Inflammatory macrophage treated with lipopolysaccharide for 4 hours (primary cell): Measurements from ENCODE around the gene RPS19BP1.
A peak's percentile ranks its signal among the peaks of the same experiment; 100 is the strongest.
"Not testable (repeated sequence)": the region's sequence is repeated elsewhere in the genome, so short reads cannot be mapped to it uniquely, and the experiment has no call there.

ENCODE experiments used
- DNase-seq: peaks from one replicate; pipeline ENCODE4 v3.0.0-alpha.2; 2020

Gene RPS19BP1

DNA sequence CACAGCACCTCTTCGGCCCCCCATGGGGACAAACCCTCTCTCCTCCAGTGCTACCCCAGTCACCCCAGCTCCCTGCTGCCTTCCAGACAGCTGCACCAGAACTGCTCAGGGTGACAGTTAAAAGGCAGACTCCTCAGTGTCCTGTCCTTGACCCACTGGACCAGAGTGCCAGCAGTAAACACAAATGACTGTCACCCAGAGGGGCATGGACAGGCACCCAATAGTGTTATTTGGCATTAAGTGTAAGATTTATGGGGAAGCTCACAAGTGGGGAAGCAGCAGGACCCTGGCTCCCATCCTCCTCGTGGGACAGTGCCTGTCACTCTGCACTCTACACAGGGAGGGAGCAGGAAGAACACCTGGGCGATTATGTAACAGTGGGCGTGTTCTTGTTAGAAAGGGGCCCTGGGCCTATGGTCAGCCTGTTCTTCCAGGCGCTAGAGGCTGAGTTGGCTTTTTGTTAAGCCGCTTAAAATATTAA, 5.0 kb downstream of the RPS19BP1 start:
- DNase-seq: no peak

DNA sequence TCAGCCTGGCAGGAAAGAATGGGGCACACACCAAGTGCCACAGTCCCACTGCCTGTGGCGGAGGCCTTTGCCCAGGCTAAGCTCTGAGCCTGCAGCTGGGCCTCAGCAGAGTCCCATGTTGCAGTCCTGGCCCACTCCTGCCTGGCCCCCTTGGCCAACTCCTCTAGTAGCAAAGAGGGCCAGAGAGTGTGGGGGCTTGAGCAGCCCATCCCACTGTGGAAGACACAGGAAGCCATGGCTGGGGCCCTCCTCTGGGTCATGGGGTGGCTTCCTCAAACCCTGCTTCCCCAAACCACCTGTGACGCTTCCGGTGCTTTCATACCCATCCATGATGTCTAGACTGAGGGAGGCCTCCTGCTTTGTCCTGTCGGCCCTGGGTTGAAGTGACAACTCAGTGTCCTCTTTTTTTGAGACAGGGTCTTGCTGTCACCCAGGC, 5.8 kb downstream of the RPS19BP1 start:
- peak; percentile 24 for DNase-seq

DNA sequence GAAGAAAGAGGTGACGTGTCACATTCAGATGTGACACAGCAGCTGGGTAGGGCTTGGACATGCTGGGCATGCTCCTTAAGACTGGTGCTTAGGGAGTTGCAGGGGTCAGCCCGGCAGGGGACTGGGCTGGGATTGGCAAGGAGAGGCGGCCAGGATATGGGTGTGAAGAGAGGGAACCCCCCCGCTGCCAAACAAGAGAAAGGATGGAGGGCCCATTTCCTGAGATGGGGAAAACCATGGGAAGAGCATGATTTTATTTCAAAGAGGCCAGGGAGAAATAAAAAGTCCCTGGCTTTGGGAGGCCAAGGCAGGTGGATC, 6.9 kb downstream of the RPS19BP1 start:
- DNase-seq: no peak

DNA sequence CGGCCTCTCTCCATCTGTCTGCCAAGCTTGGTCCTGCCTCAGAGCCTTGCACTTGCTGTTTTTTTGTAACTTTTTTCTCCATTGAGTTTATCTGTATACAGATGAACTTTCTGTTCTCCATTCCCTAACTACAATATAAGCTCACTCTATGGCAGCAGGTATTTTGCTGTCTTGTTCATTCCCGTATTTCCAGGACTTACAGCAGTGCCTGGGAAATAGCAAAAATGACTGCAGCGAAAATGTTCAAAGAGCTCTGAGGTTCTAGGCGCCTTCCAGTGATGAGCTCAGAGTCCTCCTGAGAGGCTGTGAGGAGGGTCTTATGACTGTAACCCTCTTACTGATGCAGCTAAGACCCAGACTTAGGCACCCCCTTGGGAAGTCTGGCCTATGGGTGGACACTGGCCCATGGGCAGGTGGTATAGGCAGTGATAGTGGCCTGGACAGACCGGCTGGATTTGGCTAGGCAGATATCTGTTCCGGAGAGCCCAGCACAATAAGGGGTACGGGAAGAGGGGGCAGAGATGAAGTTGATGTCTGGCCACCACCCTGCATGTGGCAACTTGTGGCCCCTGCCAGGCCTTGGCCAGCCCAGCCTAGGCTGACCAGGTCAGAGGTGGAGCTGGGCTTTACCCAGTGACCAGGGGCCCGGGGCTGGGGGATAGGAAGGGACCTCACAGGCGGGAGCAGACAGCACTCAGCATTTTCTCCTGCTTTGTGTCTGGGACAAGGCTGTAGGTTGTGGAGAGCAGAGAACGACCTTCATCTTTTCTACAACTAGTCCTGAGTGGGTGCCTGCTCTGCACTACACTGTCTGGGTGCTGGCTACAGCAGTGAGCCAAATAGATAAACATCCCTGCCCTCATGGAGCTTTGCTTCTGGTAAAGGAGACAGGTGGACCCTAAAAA, 7.5 kb downstream of the RPS19BP1 start:
- no peak for DNase-seq

DNA sequence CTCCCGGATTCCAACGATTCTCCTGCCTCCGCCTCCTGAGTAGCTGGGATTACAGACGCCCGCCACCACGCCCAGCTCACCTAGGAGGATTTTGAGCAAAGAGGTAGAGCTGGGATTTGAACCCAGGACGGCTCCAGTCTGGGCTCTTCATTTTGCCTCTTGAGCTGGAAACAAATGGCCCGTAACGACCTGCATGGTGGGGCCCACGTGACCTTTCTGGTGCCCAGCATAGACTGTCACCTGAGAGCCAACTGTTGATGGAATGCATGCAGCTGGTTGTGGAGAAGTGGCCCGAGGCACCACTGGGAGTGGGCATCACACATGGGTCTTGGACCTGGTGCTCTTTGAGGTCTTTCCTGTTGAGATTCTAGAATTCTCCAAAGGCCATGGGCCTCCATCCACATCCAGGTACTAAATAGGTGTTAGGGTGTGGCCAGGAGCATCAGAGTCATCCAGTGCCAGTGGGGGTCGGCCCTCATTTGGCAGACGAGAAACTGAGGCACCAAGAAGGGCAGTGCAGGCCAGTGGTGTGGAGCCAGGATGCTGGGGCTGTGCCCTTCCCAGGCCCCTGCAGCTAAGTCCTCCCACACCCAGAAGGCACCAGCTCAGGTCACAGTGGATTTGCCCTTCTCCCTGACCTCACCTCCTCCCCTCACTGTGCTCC, 8.3 kb downstream of the RPS19BP1 start:
- no peak for DNase-seq

DNA sequence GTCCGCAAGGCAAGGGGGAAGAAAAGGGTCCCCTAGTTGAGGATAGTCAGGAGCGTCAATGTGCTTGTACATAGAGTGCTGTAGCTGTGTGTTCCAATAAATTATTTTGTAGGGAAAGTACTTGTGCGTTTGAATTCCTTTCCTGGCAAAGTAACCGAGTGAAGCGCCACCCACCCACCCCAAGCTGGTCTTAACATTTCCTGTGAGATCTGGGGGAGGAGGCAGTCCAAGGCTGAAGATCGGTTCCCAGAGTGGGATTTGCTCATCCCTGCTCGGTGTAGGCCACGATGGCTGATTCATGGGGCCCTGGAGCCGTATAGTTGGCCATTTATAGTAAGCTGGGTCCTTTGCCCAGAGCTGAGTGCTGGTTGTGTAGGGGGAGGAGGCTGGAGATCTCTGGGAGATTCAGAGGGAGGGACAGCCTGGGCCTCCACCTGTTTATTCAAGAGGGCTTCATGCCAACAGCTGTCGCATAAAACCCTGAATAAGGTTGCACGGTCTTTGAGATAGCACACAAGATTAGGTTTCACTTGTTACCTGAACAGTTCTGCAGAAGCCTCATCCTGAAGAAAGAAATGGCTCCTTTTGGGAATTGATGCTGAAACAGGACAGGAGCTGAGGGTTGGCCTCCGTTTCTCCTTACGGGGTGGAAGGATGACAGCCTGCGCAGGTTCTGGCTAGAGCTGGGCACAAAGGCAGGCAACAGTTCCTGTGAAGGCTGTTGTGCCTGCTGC, 9.8 kb downstream of the RPS19BP1 start:
- no peak for DNase-seq

DNA sequence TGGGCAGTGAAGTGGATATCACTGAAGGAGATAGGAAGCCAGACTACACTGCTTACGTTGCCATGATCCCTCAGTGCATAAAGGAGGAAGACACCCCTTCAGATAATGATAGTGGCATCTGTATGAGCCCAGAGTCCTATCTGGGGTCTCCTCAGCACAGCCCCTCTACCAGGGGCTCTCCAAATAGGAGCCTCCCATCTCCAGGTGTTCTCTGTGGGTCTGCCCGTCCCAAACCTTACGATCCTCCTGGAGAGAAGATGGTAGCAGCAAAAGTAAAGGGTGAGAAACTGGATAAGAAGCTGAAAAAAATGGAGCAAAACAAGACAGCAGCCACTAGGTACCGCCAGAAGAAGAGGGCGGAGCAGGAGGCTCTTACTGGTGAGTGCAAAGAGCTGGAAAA, 10.5 kb downstream of the RPS19BP1 start:
- DNase-seq: not testable (repeated sequence)

DNA sequence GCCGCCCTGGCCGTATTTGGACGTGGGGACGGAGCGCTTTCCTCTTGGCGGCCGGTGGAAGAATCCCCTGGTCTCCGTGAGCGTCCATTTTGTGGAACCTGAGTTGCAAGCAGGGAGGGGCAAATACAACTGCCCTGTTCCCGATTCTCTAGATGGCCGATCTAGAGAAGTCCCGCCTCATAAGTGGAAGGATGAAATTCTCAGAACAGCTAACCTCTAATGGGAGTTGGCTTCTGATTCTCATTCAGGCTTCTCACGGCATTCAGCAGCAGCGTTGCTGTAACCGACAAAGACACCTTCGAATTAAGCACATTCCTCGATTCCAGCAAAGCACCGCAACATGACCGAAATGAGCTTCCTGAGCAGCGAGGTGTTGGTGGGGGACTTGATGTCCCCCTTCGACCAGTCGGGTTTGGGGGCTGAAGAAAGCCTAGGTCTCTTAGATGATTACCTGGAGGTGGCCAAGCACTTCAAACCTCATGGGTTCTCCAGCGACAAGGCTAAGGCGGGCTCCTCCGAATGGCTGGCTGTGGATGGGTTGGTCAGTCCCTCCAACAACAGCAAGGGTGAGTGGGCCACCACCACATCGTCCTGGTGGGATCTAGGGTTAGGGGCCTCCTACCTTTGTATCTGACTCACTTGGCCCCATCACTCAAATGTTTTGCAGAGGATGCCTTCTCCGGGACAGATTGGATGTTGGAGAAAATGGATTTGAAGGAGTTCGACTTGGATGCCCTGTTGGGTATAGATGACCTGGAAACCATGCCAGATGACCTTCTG, 11.3 kb downstream of the RPS19BP1 start:
- DNase-seq: peak; percentile 89

DNA sequence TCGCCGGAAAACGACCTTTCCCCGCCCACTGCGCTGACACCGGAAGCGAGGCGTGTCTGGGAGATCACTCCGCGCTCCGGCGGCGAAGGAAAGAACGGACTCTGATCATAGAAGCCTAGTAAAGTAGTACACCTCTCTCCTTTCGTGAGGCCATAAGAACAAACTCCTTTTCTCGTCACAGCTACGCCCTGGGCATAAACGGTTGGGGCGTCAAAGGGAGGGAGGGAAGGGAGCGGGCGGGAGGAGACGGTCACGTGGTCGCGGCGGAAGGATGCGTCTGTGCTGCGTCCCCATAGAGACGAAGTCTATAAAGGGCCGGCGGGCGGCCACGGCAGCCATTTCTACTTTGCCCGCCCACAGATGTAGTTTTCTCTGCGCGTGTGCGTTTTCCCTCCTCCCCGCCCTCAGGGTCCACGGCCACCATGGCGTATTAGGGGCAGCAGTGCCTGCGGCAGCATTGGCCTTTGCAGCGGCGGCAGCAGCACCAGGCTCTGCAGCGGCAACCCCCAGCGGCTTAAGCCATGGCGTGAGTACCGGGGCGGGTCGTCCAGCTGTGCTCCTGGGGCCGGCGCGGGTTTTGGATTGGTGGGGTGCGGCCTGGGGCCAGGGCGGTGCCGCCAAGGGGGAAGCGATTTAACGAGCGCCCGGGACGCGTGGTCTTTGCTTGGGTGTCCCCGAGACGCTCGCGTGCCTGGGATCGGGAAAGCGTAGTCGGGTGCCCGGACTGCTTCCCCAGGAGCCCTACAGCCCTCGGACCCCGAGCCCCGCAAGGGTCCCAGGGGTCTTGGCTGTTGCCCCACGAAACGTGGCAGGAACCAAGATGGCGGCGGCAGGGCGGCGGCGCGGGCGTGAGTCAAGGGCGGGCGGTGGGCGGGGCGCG, 12.1 kb downstream of the RPS19BP1 start, which contains the start of gene ATF4:
Gene ATF4 (plus strand): TSS at position 337 of the 880 bp plus-strand sequence. CDS start 884 bp downstream, outside the sequence.
- DNase-seq: peak; percentile 91

DNA sequence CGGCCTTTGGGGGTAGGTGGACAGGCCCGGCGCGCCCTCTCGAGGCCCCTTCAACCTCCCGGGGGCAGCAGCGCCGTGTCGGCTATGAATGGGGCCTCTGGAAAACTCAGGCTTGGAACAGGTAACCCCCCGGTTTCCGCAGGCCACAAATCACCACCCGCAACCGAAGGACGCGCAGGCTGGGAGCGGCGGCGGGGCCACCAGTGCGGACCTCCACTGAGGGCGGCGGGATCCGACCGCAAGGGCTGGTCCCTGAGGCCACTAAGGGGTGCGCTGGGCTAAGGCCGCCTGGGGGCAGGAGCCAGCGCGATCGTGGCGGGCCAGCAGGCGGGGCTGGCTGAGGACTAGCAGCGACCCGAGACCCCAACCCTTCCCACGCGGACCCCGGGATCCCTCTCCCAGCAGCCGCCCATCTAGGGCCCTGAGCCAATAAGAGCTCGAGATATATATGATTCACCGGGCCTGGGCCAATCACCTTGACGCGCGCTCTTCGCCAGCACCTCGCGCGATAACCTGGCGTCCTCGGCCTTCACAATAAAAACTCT, 12.8 kb downstream of the RPS19BP1 start:
- peak; percentile 99 for DNase-seq

DNA sequence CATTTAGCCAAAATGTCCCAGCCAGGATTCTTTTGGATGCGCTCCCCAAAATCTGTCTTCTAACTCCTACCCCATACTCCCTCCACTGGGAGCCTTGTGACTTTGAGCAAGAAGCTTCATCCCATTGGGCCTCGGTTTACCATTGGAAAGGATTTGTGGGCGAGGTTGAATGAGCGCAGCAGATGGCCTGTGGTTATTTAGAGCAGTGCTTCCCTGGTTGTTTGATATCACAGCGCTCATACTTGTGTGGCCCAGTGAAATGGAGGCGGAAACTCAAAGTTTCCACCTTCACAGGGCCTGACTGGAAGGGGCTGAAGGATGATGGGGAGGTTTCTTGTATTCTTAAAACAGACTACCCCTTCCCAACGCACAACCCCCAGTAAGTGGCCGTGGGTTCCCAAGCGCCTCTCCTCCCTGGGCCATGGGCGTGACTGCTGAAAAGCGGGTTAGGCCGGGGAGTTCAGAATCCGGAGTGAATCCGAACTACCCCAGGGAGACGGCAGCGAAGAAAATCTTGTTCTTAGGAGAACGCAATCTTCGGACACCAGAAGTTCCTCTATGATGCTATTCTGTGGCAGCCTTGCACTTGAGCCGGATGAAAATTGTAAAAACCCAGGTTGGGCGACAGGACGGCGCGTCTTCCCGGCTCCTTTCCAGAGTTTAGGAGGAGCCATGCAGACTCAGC, 13.4 kb downstream of the RPS19BP1 start:
- DNase-seq: no peak

DNA sequence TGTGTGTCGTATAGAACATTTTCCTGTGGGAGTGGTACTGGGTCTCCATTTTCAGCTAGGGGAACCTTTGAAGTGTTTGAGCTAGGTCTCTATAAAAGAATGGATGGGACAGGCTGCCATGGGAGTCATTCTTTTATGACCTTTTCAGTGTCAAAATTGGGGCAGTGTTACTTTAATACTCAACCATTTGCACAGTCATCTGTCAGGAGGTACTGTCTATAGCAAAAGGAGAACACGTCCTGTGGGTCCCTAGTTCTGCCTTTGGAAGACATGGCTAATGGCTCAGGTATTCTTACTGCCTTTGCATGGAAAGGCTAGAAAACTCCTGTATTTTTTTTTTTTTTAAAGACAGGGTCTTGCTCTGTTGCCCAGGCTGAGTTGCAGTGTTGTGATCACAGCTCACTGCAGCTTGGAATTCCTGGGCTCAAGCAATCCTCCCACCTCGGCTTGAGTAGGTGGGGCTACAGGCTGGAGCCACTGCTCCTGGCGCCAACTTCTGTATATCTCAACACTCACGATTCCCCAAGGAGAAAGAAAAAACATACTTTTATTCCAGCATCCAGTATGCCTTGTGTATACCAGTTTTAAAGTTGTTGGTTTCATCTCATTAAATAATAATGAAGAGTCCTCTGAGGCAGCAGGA, 14.3 kb downstream of the RPS19BP1 start:
- DNase-seq: peak; percentile 47

DNA sequence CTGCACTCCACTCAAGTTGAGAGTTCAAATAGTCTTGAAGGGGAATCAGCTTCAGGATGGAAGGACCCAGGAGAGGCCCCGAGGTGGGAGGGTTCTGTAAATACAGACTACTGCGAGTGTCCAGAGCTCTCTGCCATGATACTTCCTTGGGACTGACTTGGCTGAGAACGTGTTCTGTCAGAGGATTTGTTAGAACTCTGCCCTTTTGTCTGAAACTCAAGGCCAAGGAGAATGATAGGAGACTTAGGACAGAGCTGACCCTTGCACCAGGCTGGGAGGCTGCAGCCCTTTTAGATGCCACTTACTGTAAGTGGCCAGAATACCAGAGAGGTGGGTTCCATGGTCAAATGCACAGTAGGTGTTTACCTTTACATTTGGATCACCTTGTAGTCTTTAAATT, 15.1 kb downstream of the RPS19BP1 start:
- DNase-seq: no peak

DNA sequence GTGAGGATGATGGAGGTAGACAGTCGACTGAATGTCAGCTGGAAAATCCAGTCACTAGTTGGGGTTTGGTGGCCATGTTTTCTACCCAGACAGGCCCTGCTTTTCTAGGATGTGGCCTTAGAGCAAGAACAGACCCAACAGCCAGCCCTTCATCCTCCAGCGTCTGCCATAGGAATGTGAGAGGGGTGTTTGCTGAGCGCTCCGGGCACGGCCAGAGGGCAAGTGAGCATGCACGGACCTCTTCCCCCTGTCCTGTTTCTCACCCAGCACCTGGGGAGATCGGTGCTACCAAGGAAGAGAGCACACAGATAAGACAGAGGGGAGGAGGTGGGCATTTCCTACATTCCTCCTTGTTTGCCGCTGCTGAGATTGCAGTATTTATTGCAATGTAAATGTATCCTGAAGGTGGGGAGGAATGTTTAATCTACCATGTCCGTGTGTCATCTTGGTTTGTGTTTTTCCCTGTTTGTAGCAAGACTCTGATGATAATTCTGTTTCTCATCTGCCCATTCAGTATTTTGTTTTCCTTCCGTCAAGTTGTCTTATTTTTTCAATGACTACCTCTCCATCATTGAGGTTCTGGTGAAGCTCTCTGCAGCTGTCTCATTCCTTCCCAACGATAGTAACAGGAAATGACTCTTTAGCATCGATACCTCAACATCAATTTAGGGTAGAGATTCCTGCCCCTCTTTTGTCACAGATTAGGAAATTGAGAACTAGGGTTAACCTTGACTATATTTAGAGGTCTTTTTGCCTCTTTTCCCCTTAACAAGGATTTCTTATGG, 17.1 kb downstream of the RPS19BP1 start:
- no peak for DNase-seq

DNA sequence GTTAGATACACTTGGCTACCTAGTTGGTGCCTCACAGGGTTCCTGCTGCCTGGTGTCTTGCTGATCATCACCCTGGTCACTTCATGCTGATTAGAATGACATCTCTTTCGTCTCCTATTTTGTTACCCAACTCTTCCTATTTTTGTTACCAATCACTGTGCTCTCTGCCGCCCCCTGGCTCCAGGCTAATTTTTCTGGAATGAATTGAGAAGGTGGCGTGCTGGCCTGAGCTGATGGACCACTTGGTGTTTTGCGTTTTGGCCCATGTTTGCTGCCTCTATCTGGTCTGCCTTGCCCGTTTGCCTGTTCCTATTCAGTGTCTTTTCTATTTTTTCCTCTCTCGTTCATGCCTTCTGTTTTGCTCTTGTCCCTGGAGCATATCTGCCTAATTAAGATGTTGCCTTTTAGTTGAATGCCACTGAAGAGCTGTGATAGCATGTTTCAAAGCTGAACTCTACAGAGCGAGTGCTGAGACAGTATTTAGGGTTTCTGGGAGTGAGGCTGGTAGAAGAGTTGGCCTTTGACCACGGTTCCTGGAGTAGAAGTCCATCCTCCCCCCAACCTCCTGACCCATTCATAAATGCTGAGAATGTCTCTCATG, 18.1 kb downstream of the RPS19BP1 start:
- peak; percentile 73 for DNase-seq

DNA sequence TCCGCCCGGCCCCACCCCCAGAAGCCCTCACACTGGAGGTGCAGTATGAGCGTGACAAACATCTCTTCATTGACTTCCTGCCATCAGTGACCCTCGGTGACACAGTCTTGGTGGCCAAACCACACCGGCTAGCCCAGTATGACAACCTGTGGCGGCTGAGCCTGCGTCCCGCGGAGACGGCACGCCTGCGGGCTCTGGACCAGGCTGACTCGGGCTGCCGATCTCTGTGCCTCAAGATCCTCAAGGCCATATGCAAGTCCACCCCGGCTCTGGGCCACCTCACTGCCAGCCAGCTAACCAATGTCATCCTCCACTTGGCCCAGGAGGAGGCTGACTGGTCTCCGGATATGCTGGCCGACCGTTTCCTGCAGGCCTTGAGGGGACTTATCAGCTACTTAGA, 18.8 kb downstream of the RPS19BP1 start:
- DNase-seq: no peak

DNA sequence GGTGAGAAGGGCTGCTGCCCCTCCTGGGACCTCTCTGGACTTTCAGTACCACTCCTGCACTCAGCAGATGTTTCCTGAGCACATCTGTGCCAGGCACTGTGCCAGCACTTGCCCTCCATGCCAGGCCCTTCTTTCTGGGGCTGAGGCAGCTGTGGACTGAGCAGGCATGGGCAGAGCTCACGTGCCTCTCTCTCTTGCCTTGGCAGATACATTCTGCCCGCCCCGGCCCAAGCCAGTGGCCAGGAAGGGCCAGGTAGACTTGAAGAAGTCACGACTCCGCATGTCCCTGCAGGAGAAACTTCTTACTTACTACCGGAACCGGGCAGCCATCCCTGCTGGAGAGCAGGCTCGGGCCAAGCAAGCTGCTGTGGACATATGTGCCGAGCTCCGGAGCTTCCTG, 20.5 kb downstream of the RPS19BP1 start:
- DNase-seq: no peak

DNA sequence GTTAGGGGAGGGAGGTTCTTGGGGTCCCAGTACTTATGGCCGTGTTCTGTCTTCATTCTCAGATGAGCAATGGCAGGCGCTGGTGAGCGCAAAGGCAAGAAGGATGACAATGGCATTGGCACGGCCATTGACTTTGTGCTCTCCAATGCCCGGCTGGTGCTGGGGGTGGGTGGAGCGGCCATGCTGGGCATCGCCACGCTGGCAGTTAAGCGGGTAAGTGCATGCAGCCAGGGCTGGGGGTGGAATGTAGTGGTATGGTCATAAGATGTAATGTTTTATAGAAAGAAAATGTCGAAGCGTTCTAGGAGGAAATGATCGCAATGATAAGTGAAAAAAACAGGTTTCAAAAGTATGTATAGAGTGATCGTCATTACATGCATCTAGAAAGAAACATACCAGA, 21.3 kb downstream of the RPS19BP1 start:
- no peak for DNase-seq
